T-helper 2 cell treated with Interferon-gamma antibody and Interleukin-4, amounts not matched to agents 5 μg/mL and 100 μg/mL, for 36 hours (primary cell): ENCODE data around the gene AHDC1.

Experiments
- DNase-seq: peaks from one replicate; pipeline ENCODE4 v3.0.0; 2021; ENCODE audit warnings: low spot score
- H3K27ac Mint-ChIP-seq: one replicate; pipeline ENCODE4 v1.8.0; 2021; ENCODE audit warnings: mild to moderate bottlenecking, mixed read lengths
- H3K27me3 Mint-ChIP-seq: one replicate; pipeline ENCODE4 v1.8.0; 2021; ENCODE audit warnings: low read depth, mixed read lengths
- H3K36me3 Mint-ChIP-seq: one replicate; pipeline ENCODE4 v1.8.0; 2021; ENCODE audit warnings: low read depth, mixed read lengths
- H3K4me1 Mint-ChIP-seq: one replicate; pipeline ENCODE4 v1.8.0; 2021; ENCODE audit warnings: low read depth, mixed read lengths
- H3K4me3 Mint-ChIP-seq: one replicate; pipeline ENCODE4 v1.8.0; 2022; ENCODE audit warnings: mild to moderate bottlenecking, moderate library complexity, mixed read lengths
- H3K9me3 Mint-ChIP-seq: one replicate; pipeline ENCODE4 v1.8.0; 2021; ENCODE audit warnings: mixed read lengths

AHDC1 gene

GRCh38 chr1:27567146-27567526 lies 36.8 kb downstream of the AHDC1 start:
- Mint-ChIP-seq H3K4me3 (no peak overlapping the region), H3K27ac (no peak overlapping the region), H3K27me3 (peaks cover 3% of the 10 kb centered on the region), H3K4me1 (peaks cover 18% of the 10 kb centered on the region), H3K36me3 (no peaks in the 10 kb centered on the region), H3K9me3 (no peaks in the 10 kb centered on the region)
- no peak for DNase-seq

DNA sequence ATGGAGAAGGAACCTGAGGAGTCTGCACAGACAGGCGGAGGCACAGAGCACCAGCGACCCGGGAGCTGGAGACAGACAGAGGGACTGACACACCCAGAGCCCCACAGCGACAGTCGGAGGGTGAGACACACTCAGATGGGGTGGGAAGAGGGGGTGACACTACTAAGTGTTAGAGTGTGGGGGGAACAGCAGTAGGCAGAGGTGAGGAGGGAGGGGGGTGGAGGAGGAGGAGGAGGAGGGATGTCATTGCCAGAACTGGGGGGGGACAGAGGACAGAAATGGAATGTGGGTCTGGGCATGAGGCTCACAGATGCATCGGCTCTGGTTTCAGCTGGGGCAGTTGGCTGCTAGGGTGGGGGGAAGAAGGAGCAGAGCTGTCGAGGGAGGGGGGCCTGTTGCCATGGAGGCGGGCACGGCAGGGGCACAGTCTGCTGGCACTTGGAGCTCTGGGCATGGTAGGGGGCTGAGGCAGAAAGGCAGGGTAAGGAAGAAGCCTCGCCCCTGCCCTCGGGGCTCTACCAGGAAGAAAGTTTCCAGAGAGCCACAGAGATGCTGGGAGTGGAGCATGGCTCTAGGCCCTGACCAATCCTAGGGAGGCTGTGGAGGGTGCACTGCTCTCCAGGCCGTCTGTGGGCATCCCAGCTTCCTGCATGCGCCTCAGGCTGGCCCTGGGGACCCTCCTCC lies 37.3 kb downstream of the AHDC1 start:
- Mint-ChIP-seq H3K9me3 (no peaks in the 10 kb centered on the region), H3K27me3 (peaks cover 3% of the 10 kb centered on the region), H3K4me3 (no peak overlapping the region), H3K4me1 (peaks cover 20% of the 10 kb centered on the region), H3K36me3 (no peaks in the 10 kb centered on the region), H3K27ac (peak overlapping the region; percentile 13)
- DNase-seq = no peak

GRCh38 chr1:27564710-27565649 lies 39.0 kb downstream of the AHDC1 start:
- Mint-ChIP-seq H3K4me3 (no peak overlapping the region), H3K36me3 (no peaks in the 10 kb centered on the region), H3K4me1 (peaks cover 22% of the 10 kb centered on the region), H3K27ac (peak overlapping the region; percentile 35), H3K27me3 (peaks cover 2% of the 10 kb centered on the region), H3K9me3 (no peaks in the 10 kb centered on the region)
- DNase-seq = no peak

DNA sequence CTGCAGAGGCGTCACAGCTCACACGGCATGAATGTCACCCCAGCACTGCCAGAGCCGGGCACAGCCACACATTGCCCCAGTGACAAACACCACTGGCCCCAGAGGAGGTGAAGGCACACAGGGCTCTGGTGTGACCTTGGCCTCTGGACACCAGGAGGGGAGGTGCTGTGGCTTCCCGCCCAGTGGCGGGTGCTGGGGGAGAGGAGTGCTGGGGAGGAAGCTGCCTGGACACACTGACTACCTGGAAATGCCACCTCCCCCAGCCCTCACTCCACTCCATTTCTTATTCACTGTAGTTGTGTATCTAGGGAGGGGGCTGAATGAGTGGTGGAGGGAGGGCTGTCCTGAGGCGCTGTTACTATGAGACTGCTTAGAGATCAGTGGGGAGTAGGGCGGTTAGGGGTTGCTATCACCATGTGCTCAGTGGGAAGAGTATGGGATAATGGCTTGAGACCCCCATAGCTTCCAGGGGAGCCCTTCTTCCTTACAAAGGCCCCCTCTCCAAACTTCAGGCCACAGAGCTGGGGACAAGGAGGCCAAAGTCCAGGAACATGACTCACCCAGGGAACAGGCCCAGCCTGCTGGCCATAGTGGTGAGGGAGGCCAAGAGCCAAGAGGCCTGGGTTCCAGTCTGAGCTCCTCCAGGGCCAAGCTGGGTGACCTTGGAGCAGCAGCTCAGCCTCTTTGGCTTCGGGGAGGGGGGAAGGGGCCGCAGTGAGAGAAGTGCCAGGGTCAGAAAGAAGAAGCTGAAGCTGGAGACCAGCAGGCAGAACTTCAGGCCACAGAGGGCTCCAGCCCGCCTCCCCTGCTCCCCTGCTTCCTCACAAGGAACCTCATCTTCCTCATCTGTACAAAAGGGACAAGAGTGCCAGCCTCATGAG lies 40.1 kb downstream of the AHDC1 start:
- Mint-ChIP-seq H3K4me1 (peaks cover 17% of the 10 kb centered on the region), H3K4me3 (no peak overlapping the region), H3K27ac (no peak overlapping the region), H3K27me3 (no peaks in the 10 kb centered on the region), H3K36me3 (no peaks in the 10 kb centered on the region), H3K9me3 (no peaks in the 10 kb centered on the region)
- DNase-seq = no peak

DNA sequence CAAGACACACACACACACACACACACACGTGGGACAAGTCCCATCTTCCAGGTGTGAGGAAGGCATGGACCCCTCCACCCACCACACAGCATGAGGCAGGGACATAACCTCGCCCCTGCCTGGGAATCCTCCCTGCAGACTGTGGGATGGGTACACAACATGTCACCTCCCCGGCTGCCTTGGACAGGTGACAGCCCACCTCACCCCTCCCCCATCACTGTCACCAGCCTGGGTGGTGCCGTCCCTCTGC lies 40.7 kb downstream of the AHDC1 start:
- Mint-ChIP-seq H3K9me3 (no peaks in the 10 kb centered on the region), H3K4me3 (no peak overlapping the region), H3K4me1 (peaks cover 17% of the 10 kb centered on the region), H3K36me3 (no peaks in the 10 kb centered on the region), H3K27ac (no peak overlapping the region), H3K27me3 (no peaks in the 10 kb centered on the region)
- no peak for DNase-seq

DNA sequence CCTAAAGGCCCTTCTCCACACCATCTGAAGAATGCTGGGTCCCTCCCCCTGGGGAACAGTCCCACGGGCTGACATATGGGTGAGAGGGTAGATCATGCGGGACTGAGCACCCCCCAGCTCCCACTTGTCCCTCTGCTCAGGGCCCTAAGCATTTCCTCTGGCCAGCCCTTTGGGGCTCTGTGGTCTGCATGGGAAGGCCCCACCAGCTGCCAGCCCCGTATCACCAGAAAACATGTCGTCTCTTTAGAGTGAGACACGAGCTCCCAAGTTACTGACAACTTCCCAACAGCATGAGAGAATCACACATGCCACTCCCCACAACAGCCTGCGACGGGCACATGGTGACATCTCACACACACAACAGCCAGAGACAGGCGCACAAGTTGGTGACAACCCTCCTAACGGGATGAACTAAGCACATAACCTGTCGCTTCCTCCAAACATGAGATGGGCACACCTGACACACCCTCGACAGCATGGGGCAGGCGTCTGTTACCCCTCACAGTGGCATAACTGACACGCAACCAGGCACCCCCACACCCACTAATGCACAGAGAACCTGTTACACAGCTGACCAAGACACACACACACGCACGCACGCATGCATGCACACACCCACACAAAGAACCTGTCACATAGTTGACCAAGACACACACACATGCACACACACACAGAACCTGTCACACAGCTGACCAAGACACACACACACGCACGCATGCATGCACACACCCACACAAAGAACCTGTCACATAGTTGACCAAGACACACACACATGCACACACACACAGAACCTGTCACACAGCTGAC lies 41.2 kb downstream of the AHDC1 start:
- Mint-ChIP-seq H3K4me3 (no peak overlapping the region), H3K27ac (no peak overlapping the region), H3K27me3 (no peaks in the 10 kb centered on the region), H3K9me3 (no peaks in the 10 kb centered on the region), H3K4me1 (peaks cover 13% of the 10 kb centered on the region), H3K36me3 (no peaks in the 10 kb centered on the region)
- DNase-seq = no peak

GRCh38 chr1:27562021-27562420 lies 41.9 kb downstream of the AHDC1 start:
- Mint-ChIP-seq H3K4me1 (peaks cover 15% of the 10 kb centered on the region), H3K27ac (no peak overlapping the region), H3K4me3 (no peak overlapping the region), H3K9me3 (no peaks in the 10 kb centered on the region), H3K27me3 (no peaks in the 10 kb centered on the region), H3K36me3 (no peaks in the 10 kb centered on the region)
- no peak for DNase-seq

- Mint-ChIP-seq H3K27ac (peak overlapping the region; percentile 4), H3K36me3 (peaks cover 3% of the 10 kb centered on the region), H3K4me1 (peaks cover 20% of the 10 kb centered on the region), H3K4me3 (no peak overlapping the region), H3K9me3 (no peaks in the 10 kb centered on the region), H3K27me3 (no peaks in the 10 kb centered on the region)
- no peak for DNase-seq
Observed at GRCh38 chr1:27561124-27561899, 42.6 kb downstream of the AHDC1 start.

DNA sequence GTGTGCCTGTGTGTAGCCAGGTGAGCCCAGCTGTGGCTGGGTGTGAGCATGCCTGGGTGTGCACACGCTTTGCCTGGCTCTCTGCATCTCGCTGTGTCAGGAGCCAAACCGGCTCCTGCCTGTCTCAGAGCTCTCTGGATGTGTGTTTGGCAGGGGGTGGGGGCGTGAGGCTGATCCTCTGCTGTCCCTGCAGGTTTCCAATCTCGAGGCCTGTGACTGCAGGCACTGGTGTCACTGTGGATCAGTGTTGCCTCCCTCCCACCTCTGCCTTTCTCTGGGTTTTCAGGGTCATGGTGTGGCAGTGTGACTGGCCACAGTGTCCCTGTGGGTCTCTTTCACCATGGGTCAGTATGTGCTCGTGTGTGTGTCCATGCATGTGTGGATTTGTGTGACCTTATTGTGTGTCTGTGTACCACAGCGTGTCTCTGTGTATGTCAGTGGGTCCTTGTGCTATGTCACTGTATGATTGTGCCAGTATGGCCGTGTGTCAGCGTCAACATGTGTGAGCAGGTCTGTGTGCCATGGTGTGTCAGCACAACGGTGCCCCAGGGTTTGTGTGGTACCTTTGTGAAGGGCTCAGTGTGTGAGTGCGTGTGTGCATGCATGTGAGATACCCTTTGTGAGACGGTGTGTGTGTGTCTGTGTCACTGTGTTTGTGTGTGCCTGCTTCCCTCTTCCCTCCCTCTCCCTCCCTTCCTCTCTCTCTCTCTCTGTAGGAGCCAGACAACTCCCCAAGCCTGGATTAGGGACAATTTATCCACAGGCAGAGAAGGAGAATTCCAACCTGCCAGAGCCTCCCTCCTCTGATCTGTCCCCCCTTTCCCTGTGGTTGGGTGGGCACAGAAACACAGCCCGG lies 43.4 kb downstream of the AHDC1 start:
- Mint-ChIP-seq H3K36me3 (peaks cover 4% of the 10 kb centered on the region), H3K27ac (no peak overlapping the region), H3K4me1 (peaks cover 21% of the 10 kb centered on the region), H3K9me3 (no peaks in the 10 kb centered on the region), H3K27me3 (no peaks in the 10 kb centered on the region), H3K4me3 (no peak overlapping the region)
- DNase-seq = no peak

- no peaks in the 10 kb centered on the region for H3K27me3 Mint-ChIP-seq
- peaks cover 4% of the 10 kb centered on the region for H3K36me3 Mint-ChIP-seq
- no peak for DNase-seq
- no peak overlapping the region for H3K4me3 Mint-ChIP-seq
- H3K4me1 Mint-ChIP-seq = peaks cover 26% of the 10 kb centered on the region
- H3K27ac Mint-ChIP-seq = no peak overlapping the region
- no peaks in the 10 kb centered on the region for H3K9me3 Mint-ChIP-seq
Observed at GRCh38 chr1:27559466-27560030, 44.4 kb downstream of the AHDC1 start.

GRCh38 chr1:27557596-27558340 lies 46.2 kb downstream of the AHDC1 start:
- Mint-ChIP-seq H3K36me3 (peaks cover 4% of the 10 kb centered on the region), H3K4me3 (no peak overlapping the region), H3K27me3 (no peaks in the 10 kb centered on the region), H3K9me3 (no peaks in the 10 kb centered on the region), H3K4me1 (peaks cover 27% of the 10 kb centered on the region), H3K27ac (peak overlapping the region; percentile 62)
- DNase-seq = no peak
